Stimulated activated naive B cell treated with anti-CD40 and anti-IgM and Interleukin-4, amounts not matched to agents 10 μg/mL and 1 μg/mL and 100 μg/mL, for 72 hours (primary cell): ENCODE measurements around the gene RHOA.
"Not testable (repeated sequence)": the region's sequence is repeated elsewhere in the genome, so short reads cannot be mapped to it uniquely, and the experiment has no call there.

Experiments
- ATAC-seq, 2 donors: fragments of 150-1000 bp; cut with Tn5 transposase; replicated peaks; 2 replicates each; pipeline ENCODE4 v1.10.0; 2021; ENCODE audit warnings: moderate library complexity in 1 of 2
- DNase-seq: peaks from one replicate; pipeline ENCODE4 v3.0.0; 2021
- H3K27ac Mint-ChIP-seq: one replicate; pipeline ENCODE4 v1.8.0; 2022; ENCODE audit warnings: mild to moderate bottlenecking, mixed read lengths
- H3K27me3 Mint-ChIP-seq, 2 donors: one replicate each; pipeline ENCODE4 v1.8.0; 2022; ENCODE audit warnings: mixed read lengths in 2 of 2
- H3K36me3 Mint-ChIP-seq, 2 donors: one replicate each; pipeline ENCODE4 v1.8.0; 2022; ENCODE audit warnings: mixed read lengths in 2 of 2, mild to moderate bottlenecking in 1 of 2
- H3K4me1 Mint-ChIP-seq, 2 donors: one replicate each; pipeline ENCODE4 v1.8.0; 2022; ENCODE audit warnings: mixed read lengths in 2 of 2, mild to moderate bottlenecking in 1 of 2
- H3K4me3 Mint-ChIP-seq, 2 donors: one replicate each; pipeline ENCODE4 v1.8.0; 2022; ENCODE audit warnings: mild to moderate bottlenecking in 2 of 2, mixed read lengths in 2 of 2, moderate library complexity in 1 of 2
- H3K9me3 Mint-ChIP-seq, 2 donors: one replicate each; pipeline ENCODE4 v1.8.0; 2022; ENCODE audit warnings: mixed read lengths in 2 of 2, mild to moderate bottlenecking in 1 of 2

The RHOA gene

GRCh38 chr3:49343163-49343562 lies 68.6 kb downstream of the RHOA start:
- Mint-ChIP-seq H3K36me3 (peaks cover 6 to 10% of the 10 kb centered on the region in 2 donors), H3K27ac (peak overlapping the region; percentile 86), H3K9me3 (peaks cover 0 to 1% of the 10 kb centered on the region in 2 donors), H3K4me3 (peak overlapping the region; percentile 23 to 25), H3K27me3 (no peaks in the 10 kb centered on the region), H3K4me1 (peaks cover 38 to 78% of the 10 kb centered on the region in 2 donors)
- DNase-seq (no peak), ATAC-seq (no peak)

- H3K27me3 Mint-ChIP-seq = no peaks in the 10 kb centered on the region
- peak overlapping the region; percentile 86 for H3K27ac Mint-ChIP-seq
- peaks cover 0 to 1% of the 10 kb centered on the region in 2 donors for H3K9me3 Mint-ChIP-seq
- ATAC-seq (no peak), DNase-seq (no peak)
- H3K36me3 Mint-ChIP-seq = peaks cover 6 to 10% of the 10 kb centered on the region in 2 donors
- H3K4me1 Mint-ChIP-seq = peaks cover 37 to 76% of the 10 kb centered on the region in 2 donors
- peak overlapping the region; percentile 3 to 32 for H3K4me3 Mint-ChIP-seq
Measured at GRCh38 chr3:49341996-49342395, 69.8 kb downstream of the RHOA start.

DNA sequence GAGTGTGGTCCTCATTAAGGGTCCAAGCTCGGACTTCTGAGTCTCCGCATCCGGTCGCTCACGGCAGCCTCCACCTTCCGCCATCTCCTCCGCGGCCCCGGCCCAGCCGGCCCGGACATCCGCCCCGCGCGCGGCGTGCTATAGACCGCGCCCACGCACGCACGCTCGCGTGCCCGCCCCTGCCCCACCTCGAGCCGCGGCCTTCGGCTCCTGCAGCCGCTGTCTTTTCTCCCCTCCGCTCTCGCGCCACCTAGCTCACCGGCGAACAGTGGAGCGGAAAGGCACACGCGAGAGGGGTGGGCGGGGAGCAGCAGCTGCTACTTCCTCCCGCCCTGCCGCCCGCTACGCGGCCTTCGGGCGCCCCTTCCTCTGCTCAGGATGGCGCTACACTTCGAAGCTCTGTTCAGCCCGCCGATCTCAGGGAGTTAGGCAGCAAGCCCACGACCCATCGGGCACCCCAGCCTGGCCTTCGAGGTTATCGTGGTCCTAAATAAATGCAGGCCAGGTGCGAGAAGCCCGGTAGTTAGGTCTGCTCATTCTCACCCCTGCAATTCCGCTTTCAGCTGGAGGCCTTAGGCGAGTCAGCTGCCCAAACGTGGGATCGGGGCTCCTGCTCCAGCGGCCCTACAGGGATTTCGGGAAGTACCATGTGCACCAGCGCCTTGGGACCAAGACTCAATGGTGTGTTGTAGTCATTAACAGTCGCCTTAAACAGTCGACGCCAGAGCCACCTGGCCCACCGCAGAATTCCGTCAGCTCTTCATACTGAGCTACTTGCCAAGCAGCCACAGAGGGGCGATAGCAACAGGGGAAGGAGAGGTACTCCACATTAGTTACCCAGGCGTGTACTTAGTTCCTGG lies 71.6 kb downstream of the RHOA start, which contains the start of gene USP4:
USP4 (minus strand) TSS at position 113 of the 860 bp plus-strand sequence; CDS start at position 84, 29 bp downstream.
- H3K27me3 Mint-ChIP-seq = no peaks in the 10 kb centered on the region
- peaks cover 0 to under 1% of the 10 kb centered on the region in 2 donors for H3K9me3 Mint-ChIP-seq
- ATAC-seq (peak; percentile 86 to 90), DNase-seq (peak; percentile 95)
- H3K36me3 Mint-ChIP-seq = peaks cover 11 to 14% of the 10 kb centered on the region in 2 donors
- H3K4me3 Mint-ChIP-seq = peak within 1 kb of the TSS; percentile 95 to 99
- H3K4me1 Mint-ChIP-seq = peaks cover 32 to 75% of the 10 kb centered on the region in 2 donors
- peak within 1 kb of the TSS; percentile 97 for H3K27ac Mint-ChIP-seq

DNA sequence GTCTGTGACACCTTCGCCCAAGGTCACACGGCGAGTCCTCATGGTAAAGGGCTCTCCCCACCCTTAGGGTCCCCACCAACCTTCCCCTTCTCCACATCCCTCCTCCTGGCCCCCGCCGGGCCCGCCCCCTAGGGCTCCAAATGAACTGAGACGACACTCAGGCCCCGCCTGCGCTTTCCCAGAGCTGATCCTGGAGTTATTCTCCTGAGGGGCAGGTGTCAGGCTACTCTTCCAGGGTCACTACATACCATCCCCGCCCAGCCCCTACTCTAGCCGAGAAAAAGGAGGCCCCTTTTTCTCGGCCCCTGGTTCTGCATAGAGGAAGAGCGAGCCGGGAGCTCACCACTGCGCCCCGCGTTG lies 72.2 kb downstream of the RHOA start:
- Mint-ChIP-seq H3K4me1 (peaks cover 29 to 69% of the 10 kb centered on the region in 2 donors), H3K4me3 (peak overlapping the region; percentile 95 to 99), H3K36me3 (peaks cover 16 to 18% of the 10 kb centered on the region in 2 donors), H3K27me3 (no peaks in the 10 kb centered on the region), H3K9me3 (no peaks in the 10 kb centered on the region), H3K27ac (peak overlapping the region; percentile 97)
- ATAC-seq (peak in 1 of 2 donors; percentile 1), DNase-seq (no peak)

- DNase-seq (no peak), ATAC-seq (no peak)
- Mint-ChIP-seq H3K9me3 (no peaks in the 10 kb centered on the region), H3K4me3 (no peak overlapping the region), H3K4me1 (peaks cover 5 to 29% of the 10 kb centered on the region in 2 donors), H3K27ac (no peak overlapping the region), H3K36me3 (peaks cover 20 to 25% of the 10 kb centered on the region in 2 donors), H3K27me3 (no peaks in the 10 kb centered on the region)
Measured at GRCh38 chr3:49333916-49334633, 77.7 kb downstream of the RHOA start.

- H3K27me3 Mint-ChIP-seq = no peaks in the 10 kb centered on the region
- DNase-seq (no peak), ATAC-seq (no peak)
- no peak overlapping the region for H3K27ac Mint-ChIP-seq
- no peak overlapping the region for H3K4me3 Mint-ChIP-seq
- H3K4me1 Mint-ChIP-seq = peaks cover 5 to 19% of the 10 kb centered on the region in 2 donors
- H3K36me3 Mint-ChIP-seq = peaks cover 21 to 28% of the 10 kb centered on the region in 2 donors
- H3K9me3 Mint-ChIP-seq = no peaks in the 10 kb centered on the region
Measured at GRCh38 chr3:49333091-49333490, 78.7 kb downstream of the RHOA start.

DNA sequence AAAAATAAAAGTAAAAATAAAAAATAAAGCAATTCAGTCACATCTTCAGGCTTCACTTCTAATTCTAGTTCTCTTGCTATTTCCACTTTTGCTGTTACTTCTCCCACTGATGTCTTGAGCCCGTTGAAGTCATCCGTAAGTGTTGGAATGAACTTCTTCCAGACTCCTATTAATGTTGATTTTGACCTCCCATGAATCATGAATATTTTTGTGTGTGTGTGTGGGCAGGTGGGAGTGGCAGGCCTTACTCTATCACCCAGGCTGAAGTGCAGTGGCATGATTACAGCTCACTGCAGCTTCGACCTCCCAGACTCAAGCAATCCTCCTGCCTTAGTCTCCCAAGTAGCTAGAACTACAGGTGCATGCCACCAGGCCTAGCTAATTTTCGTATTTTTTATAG lies 82.6 kb downstream of the RHOA start:
- no peak overlapping the region for H3K4me3 Mint-ChIP-seq
- H3K9me3 Mint-ChIP-seq = no peaks in the 10 kb centered on the region
- peaks cover 18 to 35% of the 10 kb centered on the region in 2 donors for H3K36me3 Mint-ChIP-seq
- no peaks in the 10 kb centered on the region for H3K27me3 Mint-ChIP-seq
- H3K27ac Mint-ChIP-seq = peak overlapping the region; percentile 47
- peaks cover 2 to 6% of the 10 kb centered on the region in 2 donors for H3K4me1 Mint-ChIP-seq
- ATAC-seq (no peak), DNase-seq (no peak)

DNA sequence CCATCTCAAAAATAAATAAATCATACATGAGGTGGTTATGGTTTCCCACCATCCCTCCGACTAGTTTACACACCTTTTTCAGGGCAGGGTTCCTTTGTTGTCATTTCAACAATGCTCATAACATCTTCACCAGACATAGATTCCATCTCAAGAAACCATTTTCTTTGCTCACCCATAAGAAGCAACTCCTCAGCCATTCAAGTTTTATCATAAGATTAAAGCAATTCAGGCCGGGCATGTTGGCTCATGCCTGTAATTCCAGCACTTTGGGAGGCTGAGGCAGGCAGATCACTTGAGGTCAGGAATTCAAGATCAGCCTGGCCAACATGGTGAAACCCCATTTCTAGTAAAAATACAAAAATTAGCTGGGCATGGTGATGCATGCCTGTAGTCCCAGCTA lies 83.4 kb downstream of the RHOA start:
- ATAC-seq, H3K9me3 Mint-ChIP-seq, H3K4me1 Mint-ChIP-seq, H3K4me3 Mint-ChIP-seq, H3K27me3 Mint-ChIP-seq, DNase-seq, H3K27ac Mint-ChIP-seq: not testable (repeated sequence)
- H3K36me3 Mint-ChIP-seq = peaks cover 21 to 40% of the 10 kb centered on the region in 2 donors

GRCh38 chr3:49327485-49327884 lies 84.3 kb downstream of the RHOA start:
- H3K27me3 Mint-ChIP-seq = no peaks in the 10 kb centered on the region
- peaks cover 20 to 39% of the 10 kb centered on the region in 2 donors for H3K36me3 Mint-ChIP-seq
- ATAC-seq = no peak
- H3K4me1 Mint-ChIP-seq = peaks cover 2 to 6% of the 10 kb centered on the region in 2 donors
- no peaks in the 10 kb centered on the region for H3K9me3 Mint-ChIP-seq
- no peak overlapping the region for H3K4me3 Mint-ChIP-seq
- no peak for DNase-seq
- H3K27ac Mint-ChIP-seq = no peak overlapping the region

GRCh38 chr3:49324768-49325167 lies 87.0 kb downstream of the RHOA start:
- ATAC-seq = no peak
- DNase-seq = no peak
- Mint-ChIP-seq H3K27me3 (no peaks in the 10 kb centered on the region), H3K36me3 (peaks cover 33 to 57% of the 10 kb centered on the region in 2 donors), H3K9me3 (no peaks in the 10 kb centered on the region), H3K27ac (no peak overlapping the region), H3K4me3 (no peak overlapping the region), H3K4me1 (peaks cover 2 to 6% of the 10 kb centered on the region in 2 donors)

- peaks cover 8 to 9% of the 10 kb centered on the region in 2 donors for H3K4me1 Mint-ChIP-seq
Measured at GRCh38 chr3:49316696-49317457, 94.9 kb downstream of the RHOA start.

GRCh38 chr3:49313896-49314688 lies 97.7 kb downstream of the RHOA start:
- H3K4me1 Mint-ChIP-seq = peaks cover 9% of the 10 kb centered on the region in 2 donors
- H3K4me3 Mint-ChIP-seq = no peak overlapping the region
- ATAC-seq (peak in 1 of 2 donors; percentile 70), DNase-seq (no peak)
- H3K27me3 Mint-ChIP-seq = no peaks in the 10 kb centered on the region
- H3K9me3 Mint-ChIP-seq = no peaks in the 10 kb centered on the region
- peak overlapping the region; percentile 66 for H3K27ac Mint-ChIP-seq
- peaks cover 27 to 41% of the 10 kb centered on the region in 2 donors for H3K36me3 Mint-ChIP-seq

More at GRCh38 chr3:49316696-49317457, 94.9 kb downstream of the RHOA start:
- Mint-ChIP-seq H3K36me3 (peaks cover 31 to 40% of the 10 kb centered on the region in 2 donors), H3K4me3 (no peak overlapping the region), H3K27me3 (no peaks in the 10 kb centered on the region), H3K27ac (no peak overlapping the region), H3K9me3 (no peaks in the 10 kb centered on the region)
- ATAC-seq (no peak), DNase-seq (no peak)

GRCh38 chr3:49311283-49311682 lies 100.5 kb downstream of the RHOA start:
- Mint-ChIP-seq H3K27ac (no peak overlapping the region), H3K27me3 (no peaks in the 10 kb centered on the region), H3K36me3 (peaks cover 32 to 47% of the 10 kb centered on the region in 2 donors), H3K4me3 (no peak overlapping the region), H3K9me3 (no peaks in the 10 kb centered on the region), H3K4me1 (peaks cover 9% of the 10 kb centered on the region in 2 donors)
- ATAC-seq (no peak), DNase-seq (no peak)
